ENCODE measurements around the gene TOP3A. TPM values are rescaled to one million over a fixed set of nuclear protein-coding genes. Genes with fewer than 3 reads are reported as not detected.

TOP3A gene
- total and polyA plus RNA-seq, 2 donors (not counting 1 experiment from before 2014, with no cell fraction given), result 13.4 to 55.8 TPM

- no peak overlapping the region for H3K9ac ChIP-seq (ENCODE audit: low read length)
- DNase-seq, result no peak
- no peak overlapping the region for H2AFZ ChIP-seq (ENCODE audit: insufficient read depth, low read depth, low read length, poor library complexity, severe bottlenecking)
- peaks cover 42 to 60% of the 10 kb centered on the region in 2 donors for H3K4me1 ChIP-seq (ENCODE audit: control insufficient read depth in 2 of 2, insufficient read depth in 2 of 2, low read length in 2 of 2)
- H3K27ac ChIP-seq (ENCODE audit: low read length in 2 of 2), result no peak overlapping the region
- H3K4me2 ChIP-seq (replicated peaks; ENCODE audit: low read depth, low read length, poor library complexity, severe bottlenecking), result peak overlapping the region; percentile 20
- H3K4me1 Mint-ChIP-seq, result peaks cover 72% of the 10 kb centered on the region
- intact Hi-C loops (cut with micrococcal nuclease), result no loop called here
- no peaks in the 10 kb centered on the region for H3K27me3 ChIP-seq (replicated peaks in 1 of 4; ENCODE audit: control extremely low read depth in 1 of 4, control insufficient read depth in 3 of 4, insufficient read depth in 4 of 4, low read length in 3 of 4)
- peaks cover 0 to 64% of the 10 kb centered on the region in 2 experiments for H3K36me3 ChIP-seq (replicated peaks in 1 of 2; ENCODE audit: control extremely low read depth in 1 of 2, control insufficient read depth in 1 of 2, extremely low read depth in 1 of 2, insufficient read depth in 2 of 2, low read length in 1 of 2)
- whole genome bisulfite sequencing (ENCODE audit: insufficient coverage), result 95% methylated on average over 14 of the region's 18 CpGs
- ChIA-PET CTCF (no interaction called here), POLR2A (interaction anchor here (0.6 kb wide), 1 partner anchor 134 kb away, joined by 3 read pairs; no protein-coding TSS in a partner anchor)
- no peaks in the 10 kb centered on the region for H3K27me3 Mint-ChIP-seq
- peak overlapping the region; percentile 44 for H3K4me3 Mint-ChIP-seq
- peaks cover 80% of the 10 kb centered on the region for H4K20me1 ChIP-seq (ENCODE audit: control insufficient read depth, insufficient read depth, low read length, poor library complexity, severe bottlenecking)
- H3K9me3 ChIP-seq (ENCODE audit: control extremely low read depth in 1 of 3, control insufficient read depth in 2 of 3, insufficient read depth in 1 of 3, low read length in 2 of 3), result peaks cover 0 to 14% (median 0%) of the 10 kb centered on the region in 3 donors
- peaks cover 83% of the 10 kb centered on the region for H3K79me2 ChIP-seq (ENCODE audit: control insufficient read depth, insufficient read depth, low read length)
- no peak for ATAC-seq (ENCODE audit: low read depth)
- no peak overlapping the region for H3K4me3 ChIP-seq (ENCODE audit: control extremely low read depth in 1 of 5, extremely low read depth in 1 of 5, insufficient read depth in 1 of 5, low read depth in 2 of 5, low read length in 4 of 5)
- H3K9me3 Mint-ChIP-seq (ENCODE audit: insufficient read depth), result no peaks in the 10 kb centered on the region
- TF ChIP-seq CTCF (IDR thresholded peaks at IDR 0.05) (no peak), EZH2 (IDR thresholded peaks at IDR 0.05; ENCODE audit: borderline replicate concordance, insufficient read depth, low read depth, low read length, poor library complexity, severe bottlenecking) (no peak)
- peak overlapping the region; percentile 26 for H3K27ac Mint-ChIP-seq
Measured at GRCh38 chr17:18318771-18319450, 4.1 kb upstream of the TOP3A start.

- Histone ChIP-seq H3K79me2 (ENCODE audit: control insufficient read depth, insufficient read depth, low read length) (peaks cover 87% of the 10 kb centered on the region), H3K27me3 (replicated peaks in 1 of 4; ENCODE audit: control extremely low read depth in 1 of 4, control insufficient read depth in 3 of 4, insufficient read depth in 4 of 4, low read length in 3 of 4) (no peaks in the 10 kb centered on the region), H3K9me3 (ENCODE audit: control extremely low read depth in 1 of 3, control insufficient read depth in 2 of 3, insufficient read depth in 1 of 3, low read length in 2 of 3) (peaks cover 0 to 14% (median 0%) of the 10 kb centered on the region in 3 donors), H3K4me2 (replicated peaks; ENCODE audit: low read depth, low read length, poor library complexity, severe bottlenecking) (peak overlapping the region; percentile 31), H3K27ac (ENCODE audit: low read length in 2 of 2) (no peak overlapping the region), H3K4me1 (ENCODE audit: control insufficient read depth in 2 of 2, insufficient read depth in 2 of 2, low read length in 2 of 2) (peaks cover 47 to 68% of the 10 kb centered on the region in 2 donors), H3K36me3 (replicated peaks in 1 of 2; ENCODE audit: control extremely low read depth in 1 of 2, control insufficient read depth in 1 of 2, extremely low read depth in 1 of 2, insufficient read depth in 2 of 2, low read length in 1 of 2) (peaks cover 0 to 56% of the 10 kb centered on the region in 2 experiments), H4K20me1 (ENCODE audit: control insufficient read depth, insufficient read depth, low read length, poor library complexity, severe bottlenecking) (peaks cover 72% of the 10 kb centered on the region), H2AFZ (ENCODE audit: insufficient read depth, low read depth, low read length, poor library complexity, severe bottlenecking) (no peak overlapping the region), H3K9ac (ENCODE audit: low read length) (no peak overlapping the region), H3K4me3 (ENCODE audit: control extremely low read depth in 1 of 5, extremely low read depth in 1 of 5, insufficient read depth in 1 of 5, low read depth in 2 of 5, low read length in 4 of 5) (no peak overlapping the region)
- Mint-ChIP-seq H3K4me3 (peak overlapping the region; percentile 53), H3K4me1 (peaks cover 79% of the 10 kb centered on the region), H3K9me3 (ENCODE audit: insufficient read depth) (no peaks in the 10 kb centered on the region), H3K27ac (peak overlapping the region; percentile 10), H3K27me3 (no peaks in the 10 kb centered on the region)
- TF ChIP-seq CTCF (IDR thresholded peaks at IDR 0.05), result no peak
- TF ChIP-seq EZH2 (IDR thresholded peaks at IDR 0.05; ENCODE audit: borderline replicate concordance, insufficient read depth, low read depth, low read length, poor library complexity, severe bottlenecking), result no peak
- ChIA-PET CTCF (no interaction called here), POLR2A (interaction anchor here (0.6 kb wide), 1 partner anchor 23 kb away, joined by 3 read pairs; no protein-coding TSS in a partner anchor)
- WGBS (ENCODE audit: insufficient coverage), result 96% methylated on average over 6 of the region's 7 CpGs
- ATAC-seq (ENCODE audit: low read depth) (no peak), DNase-seq (no peak)
- intact Hi-C loops (cut with micrococcal nuclease), result no loop called here
Measured at GRCh38 chr17:18318117-18318516, 3.3 kb upstream of the TOP3A start.
